Esophagus muscularis mucosa (tissue), 4 donors: Measurements from ENCODE around the gene WDR62. TPM values are rescaled to one million over a fixed set of nuclear protein-coding genes. Genes with fewer than 3 reads are reported as not detected.

ENCODE experiments used
- DNase-seq: peaks from one replicate; pipeline ENCODE4 v3.0.0-alpha.2; 2017; ENCODE audit errors: extremely low spot score
- H3K27ac ChIP-seq, 4 donors: fragments of 200-600 bp; sonication (generic); replicated peaks in 1 of 4; 1 replicate in 3 of 4; 2 replicates in 1 of 4; pipeline ENCODE4 v1.5.1; 2016 to 2019; ENCODE audit warnings: mild to moderate bottlenecking in 1 of 4
- H3K27me3 ChIP-seq, 4 donors: fragments of 200-600 bp; sonication (generic); one replicate each; pipeline versions ENCODE4 v1.5.1 to v1.6.0; 2016 to 2019
- H3K36me3 ChIP-seq, 4 donors: fragments of 200-600 bp; sonication (generic); one replicate each; pipeline ENCODE4 v1.5.1; 2016 to 2019
- H3K4me1 ChIP-seq, 4 donors: fragments of 200-600 bp; sonication (generic); one replicate each; pipeline ENCODE4 v1.5.1; 2016 to 2019
- H3K4me3 ChIP-seq, 4 donors: fragments of 200-600 bp; sonication (generic); 1 replicate in 2 of 4; 2 replicates in 2 of 4; pipeline ENCODE4 v1.5.1; 2016 to 2019; ENCODE audit warnings: mild to moderate bottlenecking in 4 of 4, moderate library complexity in 1 of 4
- H3K9me3 ChIP-seq, 4 donors: fragments of 200-600 bp; sonication (generic); 1 replicate in 3 of 4; 2 replicates in 1 of 4; pipeline ENCODE4 v1.5.1; 2016 to 2019
- CTCF ChIP-seq, 3 experiments: fragments of 200-600 bp in 2 of 3; fragments of 450-650 bp in 1 of 3; sonication (generic) in 2 of 3; IDR thresholded peaks; one replicate each; pipeline ENCODE4 v1.5.1; 2017 to 2019; ENCODE audit warnings: antibody characterized with exemption in 3 of 3, mild to moderate bottlenecking in 2 of 3, moderate library complexity in 1 of 3
- EP300 ChIP-seq: sonication (generic); formaldehyde crosslinking; IDR thresholded peaks from one replicate; pipeline ENCODE4 v1.6.1; 2017; ENCODE audit warnings: antibody characterized with exemption
- POLR2A ChIP-seq: fragments of 450-650 bp; IDR thresholded peaks from one replicate; pipeline ENCODE4 v1.6.1; 2017; ENCODE audit warnings: antibody characterized with exemption, moderate library complexity, mild to moderate bottlenecking, low read depth
- POLR2AphosphoS5 ChIP-seq, 2 donors: sonication (generic); formaldehyde crosslinking; IDR thresholded peaks; one replicate each; pipeline ENCODE4 v1.6.1; 2017; ENCODE audit warnings: antibody characterized with exemption in 2 of 2
- WGBS: methylation state at CpG from one replicate; pipeline ENCODE4 v1.1.5; 2018; 5-methylcytosine and 5-hydroxymethylcytosine counted together
- intact Hi-C: fragments of 100-400 bp; cut with DNase I; formaldehyde crosslinking; loops from one replicate; pipeline ENCODE4 v1.15.1; 2023
- total RNA-seq, 4 donors: library from RNA; depleted of rRNA; stranded (reverse); fragments of >200 nt; gene quantifications; one replicate each; pipeline versions ENCODE4 v1.1.0 to v1.2.1, GENCODE V29; 2016

WDR62 gene
- total RNA-seq, 4 donors from 2014 or later = 0.26 to 0.52 (median 0.50) TPM; not detected in 1

- Histone ChIP-seq H3K36me3 (peaks cover 39 to 64% (median 61%) of the 10 kb centered on the region in 4 donors), H3K27ac (peak overlapping the region; percentile 92 to 98 (median 96)), H3K27me3 (no peaks in the 10 kb centered on the region), H3K4me3 (no peak overlapping the region), H3K9me3 (no peaks in the 10 kb centered on the region), H3K4me1 (peaks cover 31 to 53% (median 36%) of the 10 kb centered on the region in 4 donors)
- intact Hi-C loops = no loop called here
- DNase-seq = no peak
- no peak for TF ChIP-seq EP300
- no peak for TF ChIP-seq CTCF (IDR thresholded peaks at IDR 0.05)
- TF ChIP-seq POLR2A = no peak
- TF ChIP-seq POLR2AphosphoS5 (IDR thresholded peaks at IDR 0.05) = no peak
- 72% methylated on average over 13 of the region's 13 CpGs for WGBS
Measured at GRCh38 chr19:36149673-36150406, 95.1 kb downstream of the WDR62 start.

DNA sequence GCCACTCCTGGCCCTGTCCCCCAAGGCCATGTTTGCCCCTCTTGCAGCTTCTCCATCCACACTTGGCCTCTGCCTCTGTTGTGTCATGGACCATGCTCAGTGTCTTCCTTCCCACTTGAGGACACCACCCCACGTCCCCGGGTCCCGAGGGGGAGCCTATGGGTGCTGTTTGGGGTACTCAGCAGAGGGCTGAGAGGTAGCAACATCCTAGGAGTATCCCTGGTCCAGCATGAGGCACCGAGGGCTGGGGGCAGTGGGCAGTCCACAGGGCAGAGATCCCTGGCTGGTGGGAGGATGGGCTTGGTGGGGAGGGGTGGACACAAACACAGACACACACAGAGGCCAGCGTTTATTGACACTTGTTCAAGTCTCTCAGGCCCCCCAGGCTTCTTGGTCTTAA is 95.9 kb downstream of the WDR62 start:
- Histone ChIP-seq H3K9me3 (no peaks in the 10 kb centered on the region), H3K4me1 (peaks cover 31 to 53% (median 36%) of the 10 kb centered on the region in 4 donors), H3K36me3 (peaks cover 35 to 57% (median 53%) of the 10 kb centered on the region in 4 donors), H3K4me3 (peak overlapping the region in 3 of 4 donors; percentile 52 to 68 (median 61)), H3K27ac (peak overlapping the region; percentile 92 to 98 (median 96)), H3K27me3 (no peaks in the 10 kb centered on the region)
- 59% methylated on average over 5 of the region's 5 CpGs for WGBS
- DNase-seq = no peak
- TF ChIP-seq POLR2AphosphoS5 (IDR thresholded peaks at IDR 0.05) = no peak
- no peak for TF ChIP-seq EP300
- no peak for TF ChIP-seq CTCF (IDR thresholded peaks at IDR 0.05)
- TF ChIP-seq POLR2A = no peak
- intact Hi-C loops = no loop called here

- Histone ChIP-seq H3K4me3 (peak overlapping the region; percentile 52 to 74 (median 64)), H3K9me3 (no peaks in the 10 kb centered on the region), H3K4me1 (peaks cover 31 to 53% (median 36%) of the 10 kb centered on the region in 4 donors), H3K36me3 (peaks cover 27 to 49% (median 45%) of the 10 kb centered on the region in 4 donors), H3K27ac (peak overlapping the region; percentile 92 to 98 (median 96)), H3K27me3 (no peaks in the 10 kb centered on the region)
- intact Hi-C loops = no loop called here
- no peak for DNase-seq
- TF ChIP-seq POLR2AphosphoS5 (IDR thresholded peaks at IDR 0.05) (peak; percentile 82 to 88), POLR2A (peak; percentile 17), CTCF (IDR thresholded peaks at IDR 0.05) (no peak), EP300 (no peak)
- WGBS = 30% methylated on average over 12 of the region's 47 CpGs
Measured at GRCh38 chr19:36151144-36152018, 96.7 kb downstream of the WDR62 start.

DNA sequence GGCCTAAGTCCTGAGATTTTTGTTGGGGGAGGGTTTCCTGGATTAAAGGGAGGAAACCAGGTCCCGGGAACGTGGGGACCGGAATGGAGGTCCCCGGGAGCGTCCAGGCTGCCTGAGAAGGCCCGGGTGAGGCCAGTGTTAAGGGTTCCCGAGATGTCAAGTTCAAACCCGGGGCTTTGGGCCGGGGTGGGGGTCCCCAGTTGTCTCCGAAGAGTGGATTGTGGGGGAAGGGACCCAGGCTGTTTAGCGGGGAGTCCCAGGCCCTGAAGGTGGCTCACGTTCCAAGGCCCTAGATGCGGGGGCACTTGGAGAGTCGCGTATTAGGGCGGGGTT is 97.3 kb downstream of the WDR62 start:
- WGBS = 36% methylated on average over 15 of the region's 16 CpGs
- H3K36me3 ChIP-seq = peaks cover 21 to 43% (median 39%) of the 10 kb centered on the region in 4 donors
- peaks cover 31 to 53% (median 36%) of the 10 kb centered on the region in 4 donors for H3K4me1 ChIP-seq
- no peaks in the 10 kb centered on the region for H3K27me3 ChIP-seq
- TF ChIP-seq EP300 = no peak
- TF ChIP-seq CTCF (IDR thresholded peaks at IDR 0.05) = no peak
- TF ChIP-seq POLR2A = no peak
- no peak for TF ChIP-seq POLR2AphosphoS5 (IDR thresholded peaks at IDR 0.05)
- intact Hi-C loops = no loop called here
- peak overlapping the region; percentile 92 to 98 (median 96) for H3K27ac ChIP-seq
- H3K4me3 ChIP-seq = peak overlapping the region; percentile 52 to 74 (median 64)
- no peaks in the 10 kb centered on the region for H3K9me3 ChIP-seq
- DNase-seq = no peak
